SK-N-SH treated with all-trans-retinoic acid at 6 μM for 48 hours (cell line): ENCODE data around the gene DES.

Experiments used
- BACH2 ChIP-seq: fragments of 250-450 bp; sonication (Bioruptor Pico); IDR thresholded peaks from 2 replicates; pipeline ENCODE4 v1.9.0; 2021; ENCODE audit warnings: mild to moderate bottlenecking, borderline replicate concordance
- ISL1 ChIP-seq: fragments of 250-450 bp; sonication (Bioruptor Pico); IDR thresholded peaks from 2 replicates; pipeline ENCODE4 v2.1.2; 2022; ENCODE audit warnings: mild to moderate bottlenecking, moderate library complexity
- OSR1 ChIP-seq: fragments of 250-450 bp; sonication (Bioruptor Pico); IDR thresholded peaks from 2 replicates; pipeline ENCODE4 v1.8.0; 2022; ENCODE audit warnings: moderate library complexity, mild to moderate bottlenecking, inconsistent platforms
- RARB ChIP-seq: fragments of 250-450 bp; sonication (Bioruptor Pico); IDR thresholded peaks from 2 replicates; pipeline ENCODE4 v1.8.0; 2021; ENCODE audit warnings: mild to moderate bottlenecking, moderate library complexity
- ZFP3 ChIP-seq: fragments of 250-450 bp; sonication (Bioruptor Pico); IDR thresholded peaks from 2 replicates; pipeline ENCODE4 v1.5.0; 2020; ENCODE audit warnings: mild to moderate bottlenecking, moderate library complexity
- ZFP30 ChIP-seq: fragments of 450-650 bp; formaldehyde crosslinking; IDR thresholded peaks from 2 replicates; pipeline ENCODE4 v1.5.0; 2022; ENCODE audit warnings: mild to moderate bottlenecking, moderate library complexity
- TF ChIP-seq, protein P1 (sequence below): fragments of 250-450 bp; sonication (Bioruptor Pico); IDR thresholded peaks from 2 replicates; pipeline ENCODE4 v1.5.1; 2020; ENCODE audit warnings: low read depth, mild to moderate bottlenecking, moderate library complexity

DNA sequence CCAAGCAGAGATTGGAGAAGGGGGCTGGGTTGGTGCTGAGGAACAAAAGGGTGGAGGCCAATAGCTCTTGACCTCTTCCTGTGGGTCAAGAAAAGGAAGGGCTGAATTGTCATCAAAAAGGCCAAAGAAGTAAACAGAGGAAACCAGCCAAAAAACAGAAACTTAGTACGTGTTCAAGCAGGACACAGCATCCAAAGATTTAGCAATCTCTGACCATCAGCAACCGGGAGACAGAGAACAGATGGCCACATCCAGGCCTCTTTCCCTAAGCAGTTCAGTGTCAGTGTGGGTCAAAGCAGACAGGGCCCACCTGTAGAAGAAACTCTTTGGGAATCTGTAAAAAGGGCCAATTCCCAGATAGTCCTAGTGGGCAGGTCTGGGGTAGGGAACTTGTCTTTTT is 33.3 kb upstream of the DES start:
- TF ChIP-seq ZFP3 (no peak), ISL1 (CRISPR knock-in tag) (no peak), BACH2 (no peak), OSR1 (CRISPR knock-in tag) (no peak), ZFP30 (CRISPR knock-in tag) (no peak), RARB (CRISPR knock-in tag) (no peak)
- TF ChIP-seq, protein P1, sequence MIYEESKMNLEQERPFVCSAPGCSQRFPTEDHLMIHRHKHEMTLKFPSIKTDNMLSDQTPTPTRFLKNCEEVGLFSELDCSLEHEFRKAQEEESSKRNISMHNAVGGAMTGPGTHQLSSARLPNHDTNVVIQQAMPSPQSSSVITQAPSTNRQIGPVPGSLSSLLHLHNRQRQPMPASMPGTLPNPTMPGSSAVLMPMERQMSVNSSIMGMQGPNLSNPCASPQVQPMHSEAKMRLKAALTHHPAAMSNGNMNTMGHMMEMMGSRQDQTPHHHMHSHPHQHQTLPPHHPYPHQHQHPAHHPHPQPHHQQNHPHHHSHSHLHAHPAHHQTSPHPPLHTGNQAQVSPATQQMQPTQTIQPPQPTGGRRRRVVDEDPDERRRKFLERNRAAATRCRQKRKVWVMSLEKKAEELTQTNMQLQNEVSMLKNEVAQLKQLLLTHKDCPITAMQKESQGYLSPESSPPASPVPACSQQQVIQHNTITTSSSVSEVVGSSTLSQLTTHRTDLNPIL (CRISPR knock-in tag): no peak
